LHCN-M2 (cell line): ENCODE results near the gene MRPS7. TPM values are rescaled to one million over a fixed set of nuclear protein-coding genes. Genes with fewer than 3 reads are reported as not detected.
"Not testable (repeated sequence)": the region's sequence is repeated elsewhere in the genome, so short reads cannot be mapped to it uniquely, and the experiment has no call there.

Experiments used
- DNase-seq: peaks from one replicate; pipeline ENCODE4 v3.0.0-alpha.2; 2012; ENCODE audit warnings: low read depth
- total RNA-seq: library from RNA; depleted of rRNA; stranded (reverse); fragments of >200 nt; gene quantifications from 2 replicates; pipeline ENCODE4 v1.2.3, GENCODE V29; 2014

Gene MRPS7
- total RNA-seq, 1 experiment from 2014 or later: 58.4 TPM

GRCh38 chr17:75271233-75271954 lies 9.7 kb downstream of the MRPS7 start:
- peak; percentile 61 for DNase-seq

GRCh38 chr17:75271955-75272847 lies 10.5 kb downstream of the MRPS7 start:
- DNase-seq: no peak

- no peak for DNase-seq
Measured at GRCh38 chr17:75272848-75273184, 11.1 kb downstream of the MRPS7 start.

- DNase-seq: peak; percentile 50
Measured at GRCh38 chr17:75273977-75274708, 12.5 kb downstream of the MRPS7 start.

GRCh38 chr17:75277664-75278071 lies 16.0 kb downstream of the MRPS7 start:
- DNase-seq: peak; percentile 38

- not testable (repeated sequence) for DNase-seq
Measured at GRCh38 chr17:75280189-75280588, 18.5 kb downstream of the MRPS7 start.

GRCh38 chr17:75285123-75285522 lies 23.4 kb downstream of the MRPS7 start:
- no peak for DNase-seq

GRCh38 chr17:75287221-75287620 lies 25.5 kb downstream of the MRPS7 start:
- no peak for DNase-seq

GRCh38 chr17:75288359-75288758 lies 26.7 kb downstream of the MRPS7 start:
- no peak for DNase-seq

GRCh38 chr17:75288770-75289114 lies 27.1 kb downstream of the MRPS7 start:
- DNase-seq: no peak

- DNase-seq: peak; percentile 98
Measured at GRCh38 chr17:75289115-75289831, 27.6 kb downstream of the MRPS7 start, which contains the start of gene SLC25A19. TSS of gene SLC25A19 (minus strand) at chr17:75289433. CDS start at chr17:75286764, 2,669 bp downstream.

- DNase-seq: peak; percentile 70
Measured at GRCh38 chr17:75289832-75290337, 28.2 kb downstream of the MRPS7 start.

- not testable (repeated sequence) for DNase-seq
Measured at GRCh38 chr17:75292810-75293448, 31.2 kb downstream of the MRPS7 start.

- no peak for DNase-seq
Measured at GRCh38 chr17:75295201-75296158, 33.8 kb downstream of the MRPS7 start.

- DNase-seq: no peak
Measured at GRCh38 chr17:75300280-75300679, 38.6 kb downstream of the MRPS7 start.

GRCh38 chr17:75301049-75301448 lies 39.4 kb downstream of the MRPS7 start:
- no peak for DNase-seq

- DNase-seq: no peak
Measured at GRCh38 chr17:75301502-75302206, 40.0 kb downstream of the MRPS7 start.

GRCh38 chr17:75307957-75308731 lies 46.5 kb downstream of the MRPS7 start:
- no peak for DNase-seq
